K562 (cell line): ENCODE measurements around the gene TNRC6B. TPM values are rescaled to one million over a fixed set of nuclear protein-coding genes. Genes with fewer than 3 reads are reported as not detected.

ENCODE experiments used
- ATAC-seq: fragments of 200-7000 bp; cut with Tn5 transposase; 3 replicates; pipeline ENCODE4 v1.9.1; 2020; ENCODE audit warnings: moderate library complexity
- BruUV-seq: library from RNA; stranded (reverse); fragments of 400-500 nt; replicated peaks from 2 replicates; lab custom pipeline; 2021; lab: Mats Ljungman, UMichigan
- CTCF ChIA-PET: fragments of 300-600 bp; formaldehyde crosslinking; extraction: SDS; loops from one replicate; lab custom pipeline; 2021; ENCODE audit warnings: low intra/inter-chr PET ratio; lab: Yijun Ruan, JAX
- POLR2A ChIA-PET: fragments of 300-600, 350-650 bp; sonication (Branson Sonifier 250); formaldehyde crosslinking; extraction: SDS; loops from one replicate; lab custom pipeline; 2021; ENCODE audit warnings: antibody characterized with exemption, inconsistent platforms; lab: Yijun Ruan, JAX
- DNase-seq, 4 experiments: peaks; one replicate each; pipeline versions ENCODE4 v3.0.0 to v3.0.0-alpha.2; 2011 to 2018; ENCODE audit warnings: low spot score in 3 of 4, mixed read lengths in 3 of 4; ENCODE audit errors: extremely low read depth in 1 of 4
- FAIRE-seq: peaks from 2 replicates; lab custom pipeline; 2011; peaks lifted over from hg19 to GRCh38; lab: Jason Lieb, UNC
- H2AFZ ChIP-seq: 2 replicates; pipeline ENCODE4 v1.6.0; 2011; ENCODE audit warnings: low read depth, low read length, control low read depth, inconsistent platforms
- H3K27ac ChIP-seq: fragments of 200-600 bp; 3 replicates; pipeline ENCODE4 v1.8.0; 2011; ENCODE audit warnings: low read depth, mild to moderate bottlenecking, control low read depth, inconsistent platforms, low read length, moderate library complexity, mixed read lengths; ENCODE audit errors: extremely low read depth
- H3K27me3 ChIP-seq, 2 experiments: fragments of 300-600 bp in 1 of 2; 2 replicates in 1 of 2; 3 replicates in 1 of 2; pipeline versions ENCODE4 v1.6.0 to v1.8.0; 2011; ENCODE audit warnings: inconsistent platforms in 2 of 2, low read length in 2 of 2, mild to moderate bottlenecking in 1 of 2, mixed read lengths in 1 of 2, moderate library complexity in 1 of 2; ENCODE audit not compliant: control insufficient read depth in 2 of 2, insufficient read depth in 2 of 2
- H3K36me3 ChIP-seq: fragments of 300-600 bp; 3 replicates; pipeline ENCODE4 v1.8.0; 2011; ENCODE audit warnings: mild to moderate bottlenecking, low read length, inconsistent platforms; ENCODE audit not compliant: control insufficient read depth, insufficient read depth
- H3K4me1 ChIP-seq, 2 experiments: fragments of 200-600 bp in 1 of 2; replicated peaks in 1 of 2; 2 replicates in 1 of 2; 3 replicates in 1 of 2; pipeline versions ENCODE4 v1.5.1 to v1.8.0; 2011; ENCODE audit warnings: inconsistent platforms in 2 of 2, low read length in 2 of 2, mild to moderate bottlenecking in 1 of 2, mixed read lengths in 1 of 2, moderate library complexity in 1 of 2; ENCODE audit not compliant: control insufficient read depth in 2 of 2, insufficient read depth in 2 of 2
- H3K4me2 ChIP-seq: 2 replicates; pipeline ENCODE4 v1.6.1; 2011; ENCODE audit warnings: low read length, control low read depth, inconsistent platforms, mixed read lengths; ENCODE audit not compliant: insufficient read depth
- H3K4me3 ChIP-seq: fragments of 200-600 bp; sonication (generic), shearing (Covaris generic); 2 replicates; pipeline ENCODE4 v1.5.1; 2016; ENCODE audit warnings: control low read depth, inconsistent platforms
- H3K79me2 ChIP-seq: fragments of 200-600 bp; 3 replicates; pipeline ENCODE4 v1.8.0; 2011; ENCODE audit warnings: low read length, inconsistent platforms; ENCODE audit not compliant: control insufficient read depth, insufficient read depth
- H3K9ac ChIP-seq, 2 experiments: 2 replicates each; pipeline versions ENCODE4 v1.6.0 to v1.6.1; 2011; ENCODE audit warnings: low read depth in 2 of 2, low read length in 2 of 2, control low read depth in 1 of 2, inconsistent platforms in 1 of 2, mild to moderate bottlenecking in 1 of 2, mixed read lengths in 1 of 2; ENCODE audit not compliant: insufficient read depth in 1 of 2
- H3K9me1 ChIP-seq: one replicate; pipeline ENCODE4 v1.6.0; 2011; ENCODE audit warnings: inconsistent platforms, mild to moderate bottlenecking, low read length, moderate library complexity; ENCODE audit not compliant: control insufficient read depth, insufficient read depth
- H3K9me3 ChIP-seq: replicated peaks from 2 replicates; pipeline ENCODE4 v1.5.1; 2011; ENCODE audit warnings: low read depth, low read length, inconsistent platforms; ENCODE audit not compliant: control insufficient read depth, insufficient read depth
- H4K20me1 ChIP-seq: replicated peaks from 2 replicates; pipeline ENCODE4 v1.6.1; 2011; ENCODE audit warnings: low read length, inconsistent platforms, mixed read lengths; ENCODE audit not compliant: control insufficient read depth, insufficient read depth
- ADNP ChIP-seq: fragments of 200-800 bp; sonication (Bioruptor generic); IDR thresholded peaks from 2 replicates; pipeline ENCODE4 v1.6.1; 2016; ENCODE audit warnings: missing genetic modification characterization, missing compliant biosample characterization
- ARHGAP35 ChIP-seq: fragments of 450-650 bp; IDR thresholded peaks from 2 replicates; pipeline ENCODE4 v1.6.1; 2018; ENCODE audit not compliant: partially characterized antibody
- CBX2 ChIP-seq: fragments of 200-600 bp; sonication (generic); IDR thresholded peaks from one replicate; pipeline ENCODE4 v1.6.1; 2012; ENCODE audit warnings: mild to moderate bottlenecking, low read length, inconsistent platforms; ENCODE audit not compliant: insufficient read depth, poor library complexity, severe bottlenecking
- KDM1A ChIP-seq, 2 experiments: fragments of 450-650 bp; IDR thresholded peaks; 2 replicates each; pipeline ENCODE4 v1.6.1; 2016; ENCODE audit warnings: mild to moderate bottlenecking in 2 of 2
- PML ChIP-seq: IDR thresholded peaks from 2 replicates; pipeline ENCODE4 v1.6.1; 2012; ENCODE audit warnings: low read length, inconsistent platforms
- PPARD ChIP-seq: fragments of 250-450 bp; sonication (Bioruptor Pico); IDR thresholded peaks from 2 replicates; pipeline ENCODE4 v1.8.0; 2022; ENCODE audit warnings: inconsistent platforms, mild to moderate bottlenecking, moderate library complexity
- PTTG1 ChIP-seq: fragments of 450-650 bp; IDR thresholded peaks from 2 replicates; pipeline ENCODE4 v1.6.1; 2016; ENCODE audit warnings: low read depth, mild to moderate bottlenecking, missing genetic modification characterization, missing compliant biosample characterization
- SMARCA4 ChIP-seq: fragments of 450-650 bp; IDR thresholded peaks from 2 replicates; pipeline ENCODE4 v1.6.1; 2016
- ZNF76 ChIP-seq: fragments of 250-450 bp; sonication (Bioruptor Pico); IDR thresholded peaks from 2 replicates; pipeline ENCODE4 v1.4.0; 2020; ENCODE audit warnings: mild to moderate bottlenecking, moderate library complexity, borderline replicate concordance
- WGBS: fragments of 100-300 bp; shearing (Covaris generic); methylation state at CpG from one replicate; pipeline ENCODE4 v1.1.6; 2016; ENCODE audit warnings: low coverage, mixed read lengths; ENCODE audit not compliant: insufficient coverage; ENCODE audit errors: missing lambda C conversion rate; 5-methylcytosine and 5-hydroxymethylcytosine counted together
- in situ Hi-C: fragments of 300-500 bp; cut with MboI; formaldehyde crosslinking; loops from 4 replicates; pipeline ENCODE4 v1.15.0; 2018; ENCODE audit warnings: inconsistent platforms, mixed read lengths
- intact Hi-C: fragments of 100-400 bp; cut with micrococcal nuclease; formaldehyde crosslinking; loops from 2 replicates; pipeline ENCODE4 v1.14.2; 2022
- polyA plus RNA-seq, 8 experiments: library from polyadenylated mRNA; depleted of rRNA in 4 of 8; stranded (reverse) in 5 of 8; unstranded in 3 of 8; fragments of >200 nt; fragmentation: Nextera tagmentation in 2 of 8; fragmentation: Illumina TruSeq in 1 of 8; extraction: Ambion mirVana in 2 of 8; extraction: Trizol in 1 of 8; gene quantifications; 2 replicates each; pipeline versions ENCODE4 v1.2.1 to v1.2.3, GENCODE V29; 2011 to 2014; ENCODE audit warnings: inconsistent platforms in 1 of 8, missing spikeins in 1 of 8
- total RNA-seq, 7 experiments: library from RNA; depleted of rRNA in 6 of 7; stranded (reverse); fragments of >200 nt in 6 of 7; fragmentation: Illumina TruSeq in 2 of 7; extraction: Trizol in 2 of 7; gene quantifications; 2 replicates each; pipeline versions ENCODE4 v1.2.1 to v1.2.3, GENCODE V29; 2011 to 2021; ENCODE audit warnings: low replicate concordance in 1 of 7
- TF ChIP-seq, protein P1 (sequence below): fragments of 450-650 bp; formaldehyde crosslinking; IDR thresholded peaks from 2 replicates; pipeline ENCODE4 v1.4.0; 2022; ENCODE audit warnings: missing genetic modification characterization

Gene TNRC6B
- total and polyA plus RNA-seq, 9 of the 15 experiments (the other 6 are each of a cell fraction or from before 2014, with no cell fraction given): 0.96 to 18.8 (median 10.8) TPM

GRCh38 chr22:40247976-40248375 lies 70.3 kb downstream of the TNRC6B start:
- Histone ChIP-seq H3K4me3 (no peak overlapping the region), H3K9me1 (no peaks in the 10 kb centered on the region), H2AFZ (no peak overlapping the region), H3K36me3 (peaks cover 14% of the 10 kb centered on the region; the same call in 2 of the 3 replicates), H3K79me2 (peaks cover 9% of the 10 kb centered on the region), H3K27ac (no peak overlapping the region), H3K4me1 (no peaks in the 10 kb centered on the region; a peak in 1 of 5 replicates), H3K27me3 (no peaks in the 10 kb centered on the region), H3K4me2 (no peak overlapping the region), H3K9me3 (no peaks in the 10 kb centered on the region), H4K20me1 (no peaks in the 10 kb centered on the region), H3K9ac (no peak overlapping the region)
- no peak for DNase-seq
- no TSS peak for BruUV-seq
- POLR2A ChIA-PET: interaction anchor here (2.0 kb wide), 1 partner anchor 10 kb away, joined by 6 read pairs; no protein-coding TSS in a partner anchor
- FAIRE-seq: no peak
- intact Hi-C loops: no loop called here
- 76% methylated on average over 4 of the region's 6 CpGs for WGBS
- in situ Hi-C loops: no loop called here
- TF ChIP-seq, protein P1, sequence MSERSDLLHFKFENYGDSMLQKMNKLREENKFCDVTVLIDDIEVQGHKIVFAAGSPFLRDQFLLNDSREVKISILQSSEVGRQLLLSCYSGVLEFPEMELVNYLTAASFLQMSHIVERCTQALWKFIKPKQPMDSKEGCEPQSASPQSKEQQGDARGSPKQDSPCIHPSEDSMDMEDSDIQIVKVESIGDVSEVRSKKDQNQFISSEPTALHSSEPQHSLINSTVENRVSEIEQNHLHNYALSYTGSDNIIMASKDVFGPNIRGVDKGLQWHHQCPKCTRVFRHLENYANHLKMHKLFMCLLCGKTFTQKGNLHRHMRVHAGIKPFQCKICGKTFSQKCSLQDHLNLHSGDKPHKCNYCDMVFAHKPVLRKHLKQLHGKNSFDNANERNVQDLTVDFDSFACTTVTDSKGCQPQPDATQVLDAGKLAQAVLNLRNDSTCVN (CRISPR knock-in tag): no peak
- no peak for TF ChIP-seq SMARCA4
- TF ChIP-seq CBX2: no peak
- TF ChIP-seq PML: no peak
- TF ChIP-seq KDM1A (IDR thresholded peaks at IDR 0.05): no peak
- no peak for TF ChIP-seq ZNF76 (CRISPR knock-in tag)
- TF ChIP-seq PTTG1 (tag): no peak
- TF ChIP-seq ARHGAP35: no peak
- TF ChIP-seq ADNP (tag): no peak
- TF ChIP-seq PPARD (CRISPR knock-in tag): no peak
- CTCF ChIA-PET: no interaction called here
- ATAC-seq: no peak
